Head of caudate nucleus (tissue), 42 donors: ENCODE results near the gene EIF2B1.
"Not testable (repeated sequence)": the region's sequence is repeated elsewhere in the genome, so short reads cannot be mapped to it uniquely, and the experiment has no call there.

ENCODE experiments used
- DNase-seq, 42 donors: peaks; one replicate each; pipeline versions ENCODE4 v3.0.0 to v3.0.0-alpha.2; 2020 to 2021; ENCODE audit warnings: mixed read lengths in 7 of 42
- intact Hi-C: fragments of 100-400 bp; cut with DNase I; formaldehyde crosslinking; loops from one replicate; pipeline ENCODE4 v1.15.0; 2022

Gene EIF2B1

GRCh38 chr12:123621619-123622530 is 11.6 kb downstream of the EIF2B1 start:
- intact Hi-C loops: no loop called here
- DNase-seq: no peak

DNA sequence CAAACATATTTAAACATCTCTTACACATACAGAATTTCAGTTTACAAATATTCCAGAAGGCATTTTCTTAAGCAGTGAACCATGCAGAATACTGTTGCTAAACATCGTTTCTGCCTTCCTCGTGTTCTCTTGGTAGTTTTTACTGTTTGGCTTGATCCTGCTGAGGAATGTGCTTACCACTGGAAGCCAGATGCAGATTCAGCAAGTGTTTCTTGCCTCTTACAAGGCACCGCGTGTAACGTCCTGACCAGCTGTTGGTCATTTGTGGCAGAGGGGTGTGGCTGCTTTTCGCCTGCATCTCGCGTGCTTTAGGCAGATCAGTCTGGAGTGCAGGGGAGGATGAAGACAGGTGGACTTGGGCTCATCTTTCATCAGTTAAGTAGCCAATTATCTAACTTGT is 12.4 kb downstream of the EIF2B1 start:
- no peak for DNase-seq
- intact Hi-C loops: no loop called here

- no peak for DNase-seq
- intact Hi-C loops: no loop called here
These were observed 15.9 kb downstream of the EIF2B1 start for GRCh38 chr12:123617580-123617979.

- intact Hi-C loops: no loop called here
- no peak for DNase-seq
These were observed 16.3 kb downstream of the EIF2B1 start for GRCh38 chr12:123617144-123617543.

DNA sequence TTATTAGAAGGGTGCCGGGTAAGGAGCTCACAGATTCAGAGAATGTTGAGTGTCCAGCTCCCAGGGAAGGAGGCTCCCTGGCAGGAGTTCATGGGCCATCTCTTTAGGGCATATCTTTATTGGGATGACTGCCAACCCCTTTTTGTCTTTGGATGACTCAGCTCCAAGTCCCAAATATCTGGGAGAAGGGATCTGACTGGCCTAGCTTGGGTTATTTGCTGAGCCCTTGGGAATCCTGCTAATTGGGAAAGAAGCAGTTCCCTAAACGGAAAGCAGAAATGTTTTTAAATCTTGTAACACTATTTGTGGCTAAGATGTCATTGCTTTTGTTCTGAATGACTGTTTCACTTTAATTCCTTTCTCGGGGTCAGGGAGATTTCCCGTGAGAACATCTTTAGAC is 19.0 kb downstream of the EIF2B1 start:
- intact Hi-C loops: no loop called here
- DNase-seq: no peak

- intact Hi-C loops: no loop called here
- no peak for DNase-seq
These were observed 19.4 kb downstream of the EIF2B1 start for GRCh38 chr12:123614110-123614509.

- intact Hi-C loops: no loop called here
- no peak for DNase-seq
These were observed 25.3 kb downstream of the EIF2B1 start for GRCh38 chr12:123608182-123608581.

DNA sequence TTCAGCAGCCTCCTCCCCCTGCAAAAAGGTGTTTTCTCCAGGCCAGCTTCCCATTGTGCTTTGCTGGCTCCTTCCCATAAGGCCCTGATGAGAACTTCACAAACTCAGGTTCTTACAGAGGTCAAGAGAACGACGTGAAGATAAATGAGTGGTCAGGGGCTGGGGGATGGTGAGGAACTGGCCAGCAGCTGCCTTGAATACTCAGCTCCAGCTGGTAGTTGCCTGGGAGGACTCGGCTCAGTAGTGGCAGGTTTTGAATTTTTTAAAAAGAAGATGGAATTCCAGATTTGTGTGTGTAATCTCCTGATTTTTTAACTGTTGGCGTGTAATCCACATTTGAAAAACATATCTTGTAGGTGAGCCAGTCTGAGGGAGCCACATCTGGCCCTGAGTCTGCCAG is 25.7 kb downstream of the EIF2B1 start:
- no peak for DNase-seq
- intact Hi-C loops: no loop called here

- intact Hi-C loops: not testable (repeated sequence)
These were observed 30.0 kb downstream of the EIF2B1 start for GRCh38 chr12:123603495-123603894.

GRCh38 chr12:123602651-123603195 is 30.8 kb downstream of the EIF2B1 start:
- DNase-seq: peak in 18 of 42 donors; percentile 8 to 47 (median 27)

More at GRCh38 chr12:123603495-123603894, 30.0 kb downstream of the EIF2B1 start:
- DNase-seq: not testable (repeated sequence)

DNA sequence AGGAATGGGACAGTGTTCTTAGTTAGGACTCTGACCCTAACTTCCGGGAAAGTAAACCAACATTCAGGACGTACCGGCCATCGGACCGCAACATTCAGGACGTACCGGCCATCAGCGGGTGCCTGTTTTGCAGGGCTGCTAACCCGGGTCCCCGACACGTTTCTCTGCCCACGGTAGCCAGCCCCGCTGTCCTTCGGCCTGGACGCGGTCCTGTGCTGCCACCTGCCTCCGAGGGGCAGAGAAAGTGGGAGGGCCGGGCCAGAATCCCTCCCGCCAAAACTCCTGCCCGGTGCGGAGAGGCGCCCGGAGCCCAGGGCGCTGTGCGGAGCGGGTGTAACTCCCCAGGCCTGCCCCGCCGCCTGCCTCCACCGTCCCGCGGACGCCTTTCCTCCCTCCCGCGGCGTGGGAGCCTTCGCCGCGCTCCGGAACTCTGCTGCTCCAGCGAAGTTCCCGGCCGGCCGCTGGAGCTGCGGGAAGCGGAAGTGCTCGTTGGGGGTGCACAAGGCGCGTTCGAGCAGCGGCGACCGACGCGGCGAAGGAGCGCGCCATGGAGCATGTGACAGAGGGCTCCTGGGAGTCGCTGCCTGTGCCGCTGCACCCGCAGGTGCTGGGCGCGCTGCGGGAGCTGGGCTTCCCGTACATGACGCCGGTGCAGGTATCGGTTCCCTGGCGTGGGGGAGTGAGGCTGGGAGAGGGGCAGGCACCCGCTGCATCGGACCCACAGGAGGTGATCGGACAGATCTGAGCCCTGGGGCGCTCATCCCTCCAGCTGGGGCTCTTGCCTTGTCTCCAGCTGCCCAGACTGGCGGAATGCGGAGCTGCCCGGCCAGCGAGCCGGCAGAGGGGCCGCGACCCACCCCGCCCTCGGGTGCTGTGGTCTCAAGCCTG is 31.6 kb downstream of the EIF2B1 start, which contains the start of gene DDX55:
Gene DDX55, plus strand, starts transcription at position 498 of the 888 bp plus-strand sequence. Its CDS starts 50 bp downstream, at position 548.
- intact Hi-C loops: no loop called here

More at GRCh38 chr12:123602651-123603195, 30.8 kb downstream of the EIF2B1 start:
- intact Hi-C loops: no loop called here

GRCh38 chr12:123599721-123600120 is 33.8 kb downstream of the EIF2B1 start:
- no peak for DNase-seq

More for the DNA sequence above, 31.6 kb downstream of the EIF2B1 start, which contains the start of gene DDX55:
- peak; percentile 51 to 95 (median 88) for DNase-seq

GRCh38 chr12:123599310-123599709 is 34.2 kb downstream of the EIF2B1 start:
- DNase-seq: no peak
- intact Hi-C loops: no loop called here

More at GRCh38 chr12:123599721-123600120, 33.8 kb downstream of the EIF2B1 start:
- intact Hi-C loops: no loop called here

- intact Hi-C loops: no loop called here
- no peak for DNase-seq
These were observed 35.0 kb downstream of the EIF2B1 start for GRCh38 chr12:123598522-123598921.

GRCh38 chr12:123597100-123597499 is 36.4 kb downstream of the EIF2B1 start:
- no peak for DNase-seq
- intact Hi-C loops: no loop called here

DNA sequence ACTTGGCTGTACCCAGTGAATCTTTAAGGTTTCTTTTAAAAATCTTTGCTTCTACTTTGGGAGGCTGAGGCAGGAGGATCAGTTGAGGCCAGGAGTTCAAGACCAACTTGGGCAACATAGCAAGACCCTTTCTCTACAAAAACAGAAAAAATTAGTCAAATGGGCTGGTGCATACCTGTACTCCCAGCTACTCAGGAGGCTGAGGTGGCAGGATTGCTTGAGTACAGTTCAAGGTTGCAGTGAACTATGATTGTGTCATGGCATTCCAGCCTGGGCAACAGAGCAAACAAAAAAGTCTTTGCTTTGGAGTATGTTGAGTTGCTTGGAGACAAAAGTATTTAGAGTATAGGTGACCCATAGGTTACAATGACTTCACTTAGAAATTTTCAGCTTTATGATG is 37.8 kb downstream of the EIF2B1 start:
- intact Hi-C loops: no loop called here

GRCh38 chr12:123591702-123592481 is 41.6 kb downstream of the EIF2B1 start:
- no peak for DNase-seq
- intact Hi-C loops: no loop called here

More for the DNA sequence above, 37.8 kb downstream of the EIF2B1 start:
- no peak for DNase-seq

DNA sequence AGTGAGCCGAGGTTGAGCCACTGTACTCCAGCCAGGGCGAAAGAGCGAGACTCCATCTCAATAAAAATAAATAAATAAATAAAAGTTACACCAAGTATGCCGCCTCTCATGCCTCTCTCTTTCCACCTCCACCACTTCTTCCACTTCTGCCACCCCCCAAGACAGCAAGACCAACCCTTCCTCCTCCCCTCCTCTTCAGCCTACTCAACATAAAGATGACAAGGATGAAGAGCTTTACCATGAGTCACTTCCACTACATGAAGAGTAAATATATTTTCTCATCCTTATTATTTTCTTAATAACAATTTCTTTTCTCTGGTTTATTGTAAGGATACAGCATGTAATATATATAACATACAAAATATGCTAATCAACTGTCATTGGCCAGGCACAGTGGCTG is 52.7 kb downstream of the EIF2B1 start:
- intact Hi-C loops: loop anchor here (5.0 kb wide), 3 partner anchors 52 to 193 kb away; partner anchors contain the start of genes EIF2B1, GTF2H3 and SNRNP35
- DNase-seq: no peak
